H9 (cell line): Measurements from ENCODE around the gene PDCD10. TPM values are rescaled to one million over a fixed set of nuclear protein-coding genes. Genes with fewer than 3 reads are reported as not detected.

Experiments used
- DNase-seq: peaks from one replicate; pipeline ENCODE4 v3.0.0-alpha.2; 2017
- H2AFZ ChIP-seq: one replicate; pipeline ENCODE4 v1.6.1; 2013; ENCODE audit warnings: mild to moderate bottlenecking, low read length, control low read depth, moderate library complexity
- H2AK5ac ChIP-seq: 2 replicates; pipeline ENCODE4 v1.6.1; 2013; ENCODE audit warnings: low read length, control low read depth, mixed read lengths; ENCODE audit not compliant: insufficient read length
- H2BK120ac ChIP-seq: one replicate; pipeline ENCODE4 v1.6.1; 2013; ENCODE audit warnings: low read depth, mild to moderate bottlenecking, low read length, control low read depth, inconsistent platforms; ENCODE audit not compliant: poor library complexity, severe bottlenecking
- H2BK12ac ChIP-seq: 2 replicates; pipeline ENCODE4 v1.6.1; 2013; ENCODE audit warnings: low read length, control low read depth, mixed read lengths, low read depth; ENCODE audit not compliant: insufficient read length
- H2BK15ac ChIP-seq: 2 replicates; pipeline ENCODE4 v1.6.1; 2013; ENCODE audit warnings: low read depth, low read length, control low read depth
- H2BK20ac ChIP-seq: one replicate; pipeline ENCODE4 v1.6.1; 2013; ENCODE audit warnings: low read depth, mild to moderate bottlenecking, low read length, control low read depth, inconsistent platforms; ENCODE audit not compliant: poor library complexity, severe bottlenecking
- H2BK5ac ChIP-seq: 2 replicates; pipeline ENCODE4 v1.6.1; 2013; ENCODE audit warnings: low read length, control low read depth, mixed read lengths; ENCODE audit not compliant: insufficient read length
- H3K14ac ChIP-seq: 2 replicates; pipeline ENCODE4 v1.6.1; 2013; ENCODE audit warnings: low read length, control low read depth; ENCODE audit not compliant: insufficient read depth
- H3K18ac ChIP-seq: 2 replicates; pipeline ENCODE4 v1.6.1; 2013; ENCODE audit warnings: low read depth, mild to moderate bottlenecking, mixed read lengths, low read length, control low read depth; ENCODE audit not compliant: insufficient read length
- H3K23ac ChIP-seq: 2 replicates; pipeline ENCODE4 v1.6.1; 2013; ENCODE audit warnings: low read length, control low read depth, mixed read lengths, low read depth; ENCODE audit not compliant: insufficient read length
- H3K23me2 ChIP-seq: 2 replicates; pipeline ENCODE4 v1.6.1; 2013; ENCODE audit warnings: low read depth, mild to moderate bottlenecking, mixed read lengths, low read length, control low read depth; ENCODE audit not compliant: insufficient read length, poor library complexity, severe bottlenecking
- H3K27ac ChIP-seq: 2 replicates; pipeline ENCODE4 v1.5.1; 2013; ENCODE audit warnings: low read length, control low read depth, mixed read lengths, low read depth; ENCODE audit not compliant: insufficient read length
- H3K27me3 ChIP-seq: 2 replicates; pipeline ENCODE4 v1.6.1; 2013; ENCODE audit warnings: low read length, control low read depth, inconsistent platforms; ENCODE audit not compliant: insufficient read depth
- H3K4ac ChIP-seq: 2 replicates; pipeline ENCODE4 v1.6.1; 2013; ENCODE audit warnings: low read depth, mild to moderate bottlenecking, control low read depth, inconsistent platforms, low read length, moderate library complexity
- H3K4me1 ChIP-seq: 2 replicates; pipeline ENCODE4 v1.6.1; 2013; ENCODE audit warnings: low read length, control low read depth, inconsistent platforms; ENCODE audit not compliant: insufficient read depth
- H3K4me2 ChIP-seq: 2 replicates; pipeline ENCODE4 v1.6.1; 2013; ENCODE audit warnings: low read length, control low read depth, mixed read lengths; ENCODE audit not compliant: insufficient read length, insufficient read depth
- H3K56ac ChIP-seq: 2 replicates; pipeline ENCODE4 v1.6.1; 2013; ENCODE audit warnings: low read depth, mild to moderate bottlenecking, mixed read lengths, low read length, control low read depth; ENCODE audit not compliant: insufficient read length
- H3K79me1 ChIP-seq: 2 replicates; pipeline ENCODE4 v1.6.1; 2013; ENCODE audit warnings: low read depth, mild to moderate bottlenecking, moderate library complexity, low read length, control low read depth, inconsistent platforms; ENCODE audit not compliant: insufficient read depth, poor library complexity, severe bottlenecking
- H3K79me2 ChIP-seq: 2 replicates; pipeline ENCODE4 v1.6.1; 2013; ENCODE audit warnings: low read length, control low read depth, inconsistent platforms; ENCODE audit not compliant: insufficient read depth
- H3K9ac ChIP-seq: 2 replicates; pipeline ENCODE4 v1.6.1; 2013; ENCODE audit warnings: low read length, control low read depth, mixed read lengths; ENCODE audit not compliant: insufficient read length; ENCODE audit errors: extremely low read depth
- H3K9me3 ChIP-seq: one replicate; pipeline ENCODE4 v1.6.1; 2013; ENCODE audit warnings: low read depth, low read length, inconsistent platforms; ENCODE audit not compliant: control insufficient read depth
- H3T11ph ChIP-seq: one replicate; pipeline ENCODE4 v1.6.1; 2013; ENCODE audit warnings: mild to moderate bottlenecking, low read length, control low read depth, inconsistent platforms
- H4K20me1 ChIP-seq: one replicate; pipeline ENCODE4 v1.6.1; 2013; ENCODE audit not compliant: control insufficient read depth, insufficient read length, insufficient read depth
- H4K5ac ChIP-seq: 2 replicates; pipeline ENCODE4 v1.6.1; 2013; ENCODE audit warnings: low read depth, mild to moderate bottlenecking, mixed read lengths, low read length, control low read depth; ENCODE audit not compliant: insufficient read length
- H4K8ac ChIP-seq: replicated peaks from 2 replicates; pipeline ENCODE4 v1.6.1; 2013; ENCODE audit warnings: low read length, control low read depth, mixed read lengths, low read depth; ENCODE audit not compliant: insufficient read length
- H4K91ac ChIP-seq: 2 replicates; pipeline ENCODE4 v1.6.1; 2013; ENCODE audit warnings: low read depth, mild to moderate bottlenecking, moderate library complexity, mixed read lengths, low read length, control low read depth; ENCODE audit not compliant: insufficient read length
- H3K27ac Mint-ChIP-seq, 3 experiments: 2 replicates in 2 of 3; 3 replicates in 1 of 3; pipeline ENCODE4 v1.8.0; 2020 to 2021; ENCODE audit warnings: mixed read lengths in 3 of 3, mild to moderate bottlenecking in 1 of 3, moderate library complexity in 1 of 3
- H3K27me3 Mint-ChIP-seq: 2 replicates; pipeline ENCODE4 v1.8.0; 2021; ENCODE audit warnings: low read depth, mild to moderate bottlenecking, moderate library complexity, mixed read lengths
- H3K36me3 Mint-ChIP-seq, 3 experiments: 2 replicates in 2 of 3; 3 replicates in 1 of 3; pipeline ENCODE4 v1.8.0; 2020 to 2021; ENCODE audit warnings: low read depth in 3 of 3, mixed read lengths in 3 of 3; ENCODE audit not compliant: insufficient read depth in 1 of 3
- H3K4me1 Mint-ChIP-seq, 2 experiments: 2 replicates each; pipeline ENCODE4 v1.8.0; 2020; ENCODE audit warnings: mixed read lengths in 2 of 2
- H3K4me3 Mint-ChIP-seq, 2 experiments: 2 replicates in 1 of 2; 3 replicates in 1 of 2; pipeline ENCODE4 v1.8.0; 2020 to 2021; ENCODE audit warnings: mild to moderate bottlenecking in 2 of 2, mixed read lengths in 2 of 2, moderate library complexity in 1 of 2
- H3K9me3 Mint-ChIP-seq, 2 experiments: 2 replicates in 1 of 2; 3 replicates in 1 of 2; pipeline ENCODE4 v1.8.0; 2020; ENCODE audit warnings: mild to moderate bottlenecking in 2 of 2, mixed read lengths in 2 of 2, moderate library complexity in 1 of 2
- WGBS: extraction: QIAGEN DNeasy Blood & Tissue Kit; methylation state at CpG from one replicate; pipeline ENCODE4 v1.1.7; 2013; ENCODE audit warnings: missing lambda C conversion rate, low lambda C conversion rate, mixed read lengths; ENCODE audit not compliant: insufficient read length; ENCODE audit errors: extremely low coverage; 5-methylcytosine and 5-hydroxymethylcytosine counted together
- total RNA-seq: library from RNA; stranded (reverse); gene quantifications from 2 replicates; pipeline ENCODE4 v1.2.1, GENCODE V29; 2021
- TF ChIP-seq, protein P1 (sequence below): fragments of 200-600 bp; sonication (generic); conservative IDR thresholded peaks from 3 replicates; pipeline ENCODE4 v1.8.0; 2021; ENCODE audit warnings: antibody characterized with exemption, mild to moderate bottlenecking

The PDCD10 gene
- total RNA-seq, 1 experiment from 2014 or later, result 64.3 TPM

DNA sequence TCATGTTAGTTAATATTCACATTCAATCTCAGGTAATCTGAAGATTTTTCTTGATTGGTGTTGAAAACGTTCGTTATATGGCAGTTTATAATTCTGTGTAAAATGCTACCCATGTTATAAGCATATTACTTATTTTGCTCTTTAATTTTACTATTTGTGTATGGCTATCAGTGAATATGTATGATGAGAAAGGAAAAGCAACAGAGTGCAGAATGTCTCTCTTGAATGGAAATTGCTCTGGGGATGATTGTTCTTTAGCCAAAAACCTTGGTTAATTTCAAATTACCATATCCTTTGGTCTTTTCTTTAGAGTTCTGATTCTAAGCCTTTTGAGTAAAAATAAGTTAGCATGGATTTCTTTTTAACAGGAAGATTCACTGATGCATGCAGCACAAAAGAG lies 3.3 kb upstream of the PDCD10 start:
- H3K9me3 ChIP-seq, result no peaks in the 10 kb centered on the region
- no peak overlapping the region for H3K9ac ChIP-seq
- no peak overlapping the region for H2BK5ac ChIP-seq
- no peak overlapping the region for H2BK120ac ChIP-seq
- TF ChIP-seq, protein P1, sequence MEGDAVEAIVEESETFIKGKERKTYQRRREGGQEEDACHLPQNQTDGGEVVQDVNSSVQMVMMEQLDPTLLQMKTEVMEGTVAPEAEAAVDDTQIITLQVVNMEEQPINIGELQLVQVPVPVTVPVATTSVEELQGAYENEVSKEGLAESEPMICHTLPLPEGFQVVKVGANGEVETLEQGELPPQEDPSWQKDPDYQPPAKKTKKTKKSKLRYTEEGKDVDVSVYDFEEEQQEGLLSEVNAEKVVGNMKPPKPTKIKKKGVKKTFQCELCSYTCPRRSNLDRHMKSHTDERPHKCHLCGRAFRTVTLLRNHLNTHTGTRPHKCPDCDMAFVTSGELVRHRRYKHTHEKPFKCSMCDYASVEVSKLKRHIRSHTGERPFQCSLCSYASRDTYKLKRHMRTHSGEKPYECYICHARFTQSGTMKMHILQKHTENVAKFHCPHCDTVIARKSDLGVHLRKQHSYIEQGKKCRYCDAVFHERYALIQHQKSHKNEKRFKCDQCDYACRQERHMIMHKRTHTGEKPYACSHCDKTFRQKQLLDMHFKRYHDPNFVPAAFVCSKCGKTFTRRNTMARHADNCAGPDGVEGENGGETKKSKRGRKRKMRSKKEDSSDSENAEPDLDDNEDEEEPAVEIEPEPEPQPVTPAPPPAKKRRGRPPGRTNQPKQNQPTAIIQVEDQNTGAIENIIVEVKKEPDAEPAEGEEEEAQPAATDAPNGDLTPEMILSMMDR, result no peak
- no peak overlapping the region for H3K4ac ChIP-seq
- H2AK5ac ChIP-seq, result no peak overlapping the region
- H3K23ac ChIP-seq, result no peak overlapping the region
- no peak overlapping the region for H2BK12ac ChIP-seq
- H3K9me3 Mint-ChIP-seq, result no peaks in the 10 kb centered on the region
- H3K14ac ChIP-seq, result no peak overlapping the region
- H3K27me3 Mint-ChIP-seq, result no peaks in the 10 kb centered on the region
- H4K5ac ChIP-seq, result no peak overlapping the region
- H3K56ac ChIP-seq, result no peak overlapping the region
- H4K8ac ChIP-seq, result no peak overlapping the region
- peaks cover 11 to 13% of the 10 kb centered on the region in 2 experiments for H3K4me1 Mint-ChIP-seq
- H3K27me3 ChIP-seq, result no peaks in the 10 kb centered on the region
- no peak overlapping the region for H4K91ac ChIP-seq
- no peaks in the 10 kb centered on the region for H3K36me3 Mint-ChIP-seq
- H3K79me1 ChIP-seq, result no peaks in the 10 kb centered on the region
- H2BK15ac ChIP-seq, result no peak overlapping the region
- H3K23me2 ChIP-seq, result no peaks in the 10 kb centered on the region
- no peak overlapping the region for H3T11ph ChIP-seq
- no peaks in the 10 kb centered on the region for H4K20me1 ChIP-seq
- no peak overlapping the region for H3K27ac Mint-ChIP-seq
- no peak overlapping the region for H3K27ac ChIP-seq
- peaks cover 3% of the 10 kb centered on the region; the same call in 1 of the 2 replicates for H3K79me2 ChIP-seq
- no peak for DNase-seq
- H3K4me2 ChIP-seq, result no peak overlapping the region
- no CpG with 5 or more reads among the region's 2 CpGs for WGBS
- no peak overlapping the region for H3K18ac ChIP-seq
- H3K4me1 ChIP-seq, result no peaks in the 10 kb centered on the region
- no peak overlapping the region for H2BK20ac ChIP-seq
- no peak overlapping the region for H2AFZ ChIP-seq
- H3K4me3 Mint-ChIP-seq, result no peak overlapping the region
